PC-9 (cell line): Measurements from ENCODE around the gene ACY1. TPM values are rescaled to one million over a fixed set of nuclear protein-coding genes. Genes with fewer than 3 reads are reported as not detected.
A peak's percentile ranks its signal among the peaks of the same experiment; 100 is the strongest.

Source experiments
- BruUV-seq: library from RNA; stranded (reverse); fragments of 400-500 nt; replicated peaks from 2 replicates; lab custom pipeline; 2021; lab: Mats Ljungman, UMichigan
- CTCF ChIA-PET: fragments of 300-600 bp; sonication (Branson Sonifier 250); formaldehyde crosslinking; loops from one replicate; lab custom pipeline; 2022; ENCODE audit warnings: antibody characterized with exemption; lab: Charles Lee
- POLR2A ChIA-PET: fragments of 300-600 bp; sonication (Branson Sonifier 250); formaldehyde crosslinking; loops from one replicate; lab custom pipeline; 2022; ENCODE audit warnings: antibody characterized with exemption; ENCODE audit not compliant: unreplicated experiment; lab: Charles Lee
- DNase-seq, 2 experiments: peaks; one replicate each; pipeline versions ENCODE4 v3.0.0 to v3.0.0-alpha.2; 2015 to 2022; ENCODE audit warnings: mixed read lengths in 1 of 2
- H2AFZ ChIP-seq: fragments of 200-600 bp; sonication (generic); 2 replicates; pipeline ENCODE4 v1.8.1; 2017; ENCODE audit warnings: antibody characterized with exemption
- H3F3A ChIP-seq: fragments of 200-600 bp; sonication (generic); 2 replicates; pipeline ENCODE4 v1.8.1; 2017; ENCODE audit warnings: antibody characterized with exemption, mild to moderate bottlenecking, low read depth; ENCODE audit not compliant: insufficient read depth
- H3K27ac ChIP-seq: fragments of 200-600 bp; sonication (generic); 2 replicates; pipeline ENCODE4 v1.6.1; 2016; ENCODE audit warnings: mixed run types
- H3K27me3 ChIP-seq: fragments of 200-600 bp; sonication (generic); 2 replicates; pipeline ENCODE4 v1.6.1; 2016; ENCODE audit warnings: low read depth, mixed run types; ENCODE audit not compliant: insufficient read depth
- H3K36me3 ChIP-seq: fragments of 200-600 bp; sonication (generic); 2 replicates; pipeline ENCODE4 v1.6.1; 2016; ENCODE audit warnings: low read depth, mixed run types
- H3K4me1 ChIP-seq: fragments of 200-600 bp; sonication (generic); replicated peaks from 2 replicates; pipeline ENCODE4 v1.6.1; 2016; ENCODE audit warnings: mixed run types; ENCODE audit not compliant: insufficient read depth
- H3K4me2 ChIP-seq: fragments of 200-600 bp; sonication (generic); 2 replicates; pipeline ENCODE4 v1.6.1; 2017; ENCODE audit warnings: mixed run types
- H3K4me3 ChIP-seq: fragments of 200-600 bp; sonication (generic); 2 replicates; pipeline ENCODE4 v1.6.1; 2016; ENCODE audit warnings: mixed run types
- H3K79me2 ChIP-seq: fragments of 200-600 bp; sonication (generic); 2 replicates; pipeline ENCODE4 v1.6.1; 2017; ENCODE audit warnings: low read depth, mixed run types
- H3K9me2 ChIP-seq: fragments of 200-600 bp; sonication (generic); 2 replicates; pipeline ENCODE4 v1.8.1; 2017; ENCODE audit warnings: mild to moderate bottlenecking; ENCODE audit not compliant: insufficient read depth
- H3K9me3 ChIP-seq: fragments of 200-600 bp; sonication (generic); 2 replicates; pipeline ENCODE4 v1.8.1; 2016; ENCODE audit warnings: low read depth; ENCODE audit not compliant: insufficient read depth
- H4K20me1 ChIP-seq: fragments of 200-600 bp; sonication (generic); 2 replicates; pipeline ENCODE4 v1.8.1; 2017; ENCODE audit not compliant: insufficient read depth
- CTCF ChIP-seq: fragments of 200-600 bp; sonication (generic); conservative IDR thresholded peaks from 2 replicates; pipeline ENCODE4 v1.6.1; 2017; ENCODE audit warnings: mixed run types, antibody characterized with exemption, mild to moderate bottlenecking, moderate library complexity
- EZH2 ChIP-seq: fragments of 200-600 bp; sonication (generic); IDR thresholded peaks from 2 replicates; pipeline ENCODE4 v1.8.0; 2017; ENCODE audit warnings: antibody characterized with exemption, low read depth
- intact Hi-C: fragments of 100-400 bp; cut with micrococcal nuclease; formaldehyde crosslinking; loops from one replicate; pipeline ENCODE4 v1.10.0; 2022; ENCODE audit not compliant: unreplicated experiment
- total RNA-seq: library from RNA; stranded (reverse); gene quantifications from 2 replicates; pipeline ENCODE4 v1.2.3, GENCODE V29; 2021

Gene ACY1
- total RNA-seq, 1 experiment from 2014 or later = 52.2 TPM

GRCh38 chr3:51940648-51941462 lies 42.5 kb upstream of the ACY1 start:
- intact Hi-C loops = loop anchor here (1.0 to 5.0 kb wide), 3 partner anchors 187 to 396 kb away; partner anchors contain the start of gene TWF2
- Histone ChIP-seq H3K27me3 (no peaks in the 10 kb centered on the region), H4K20me1 (peaks cover 5% of the 10 kb centered on the region; the same call in 1 of the 2 replicates), H3K4me2 (peak overlapping the region; percentile 98), H3K9me3 (no peaks in the 10 kb centered on the region), H3K4me3 (peak overlapping the region; percentile 85), H3K36me3 (no peaks in the 10 kb centered on the region; the same call in 1 of the 2 replicates), H3K79me2 (peaks cover 26% of the 10 kb centered on the region), H3K9me2 (no peaks in the 10 kb centered on the region), H3K27ac (no peak overlapping the region), H3K4me1 (peaks cover 16% of the 10 kb centered on the region; the same call in 1 of the 2 replicates), H2AFZ (peak overlapping the region; percentile 77; the same call in 1 of the 2 replicates), H3F3A (no peaks in the 10 kb centered on the region; the same call in 1 of the 2 replicates)
- no peak for DNase-seq
- CTCF ChIA-PET = interaction anchor here (0.5 to 1.2 kb wide), 8 partner anchors 34 to 637 kb away, joined by 3 to 4 read pairs (median 3); partner anchors contain the start of genes ABHD14A and DUSP7
- TF ChIP-seq CTCF (no peak), EZH2 (no peak)
- TSS peak; percentile 43 for BruUV-seq
- POLR2A ChIA-PET = interaction anchor here (0.5 to 1.1 kb wide), 6 partner anchors 33 to 278 kb away, joined by 3 read pairs; partner anchors contain the start of genes ABHD14B and RPL29

GRCh38 chr3:51941463-51941797 lies 41.9 kb upstream of the ACY1 start:
- H3K9me2 ChIP-seq = no peaks in the 10 kb centered on the region
- TF ChIP-seq EZH2 = no peak
- TF ChIP-seq CTCF = no peak
- ChIA-PET CTCF (interaction anchor here (0.5 to 1.2 kb wide), 8 partner anchors 33 to 637 kb away, joined by 3 to 4 read pairs (median 3); partner anchors contain the start of genes ABHD14A and DUSP7), POLR2A (interaction anchor here (0.5 to 1.1 kb wide), 6 partner anchors 32 to 277 kb away, joined by 3 read pairs; partner anchors contain the start of genes ABHD14B and RPL29)
- H3K4me2 ChIP-seq = peak overlapping the region; percentile 98
- H3K4me1 ChIP-seq = peaks cover 16% of the 10 kb centered on the region; the same call in 1 of the 2 replicates
- H3K9me3 ChIP-seq = no peaks in the 10 kb centered on the region
- H3F3A ChIP-seq = no peaks in the 10 kb centered on the region; the same call in 1 of the 2 replicates
- H4K20me1 ChIP-seq = peaks cover 5% of the 10 kb centered on the region; the same call in 1 of the 2 replicates
- BruUV-seq = no TSS peak
- H3K27ac ChIP-seq = no peak overlapping the region
- H3K27me3 ChIP-seq = no peaks in the 10 kb centered on the region
- DNase-seq = no peak
- peak overlapping the region; percentile 85 for H3K4me3 ChIP-seq
- H2AFZ ChIP-seq = peak overlapping the region; percentile 77
- H3K79me2 ChIP-seq = peaks cover 26% of the 10 kb centered on the region
- no peaks in the 10 kb centered on the region; the same call in 1 of the 2 replicates for H3K36me3 ChIP-seq
- intact Hi-C loops = loop anchor here (1.0 to 5.0 kb wide), 3 partner anchors 187 to 396 kb away; partner anchors contain the start of gene TWF2
